Measurements from ENCODE around the gene SLC25A13. TPM values are rescaled to one million over a fixed set of nuclear protein-coding genes. Genes with fewer than 3 reads are reported as not detected.

SLC25A13 gene
- total and polyA plus RNA-seq, 2 of the 4 experiments (the other 2 are of a cell fraction) = 7.4 to 11.7 TPM

GRCh38 chr7:96090756-96091155 lies 231.1 kb downstream of the SLC25A13 start:
- H2BK20ac ChIP-seq (ENCODE audit: low read depth, low read length) = no peak overlapping the region
- BruUV-seq (replicated peaks) = no TSS peak
- ATAC-seq (ENCODE audit: low read depth) (no peak), DNase-seq (no peak)
- H2BK5ac ChIP-seq (ENCODE audit: low read depth, low read length, poor library complexity, severe bottlenecking) = no peak overlapping the region
- ChIA-PET POLR2A (ENCODE audit: unreplicated experiment) (no interaction called here), CTCF (no interaction called here)
- no peak overlapping the region for H3K9ac ChIP-seq (ENCODE audit: low read depth, low read length)
- H4K91ac ChIP-seq (ENCODE audit: insufficient read depth, low read depth, low read length) = no peak overlapping the region
- in situ Hi-C loops (cut with MboI; ENCODE audit: low sequenced_read_pairs) = no loop called here
- H3K4ac ChIP-seq (ENCODE audit: low read depth, low read length) = no peak overlapping the region
- H3K56ac ChIP-seq (ENCODE audit: extremely low read depth, insufficient read depth, low read length) = no peak overlapping the region
- no peak overlapping the region for H2AFZ ChIP-seq (replicated peaks; ENCODE audit: low read length, poor library complexity)
- H3K4me1 ChIP-seq (ENCODE audit: control insufficient read depth, insufficient read depth, low read length) = no peaks in the 10 kb centered on the region
- no peak overlapping the region for H2AK9ac ChIP-seq (replicated peaks; ENCODE audit: low read depth, low read length, poor library complexity)
- H3K9me1 ChIP-seq (ENCODE audit: insufficient read depth, low read length) = no peaks in the 10 kb centered on the region
- no peaks in the 10 kb centered on the region for H3K9me3 ChIP-seq (ENCODE audit: control insufficient read depth, insufficient read depth, low read length)
- H3K23ac ChIP-seq (ENCODE audit: low read depth, low read length) = no peak overlapping the region
- no peak overlapping the region for H4K5ac ChIP-seq (ENCODE audit: low read depth, low read length)
- no peak overlapping the region for H3K4me3 ChIP-seq (ENCODE audit: insufficient read depth, low read depth, low read length)
- H4K20me1 ChIP-seq (ENCODE audit: insufficient read depth, low read length) = no peaks in the 10 kb centered on the region
- H3K36me3 ChIP-seq (ENCODE audit: control insufficient read depth, insufficient read depth, low read length) = no peaks in the 10 kb centered on the region
- H3K27me3 ChIP-seq (ENCODE audit: control insufficient read depth, insufficient read depth, low read length) = no peaks in the 10 kb centered on the region
- H2BK15ac ChIP-seq (ENCODE audit: low read depth, low read length) = no peak overlapping the region
- no peak overlapping the region for H3K4me2 ChIP-seq (ENCODE audit: low read depth, low read length)
- no peak overlapping the region for H2BK120ac ChIP-seq (ENCODE audit: low read depth, low read length)
- no peak overlapping the region for H4K8ac ChIP-seq (ENCODE audit: low read depth in 2 of 2, low read length in 2 of 2)
- intact Hi-C loops (cut with micrococcal nuclease) = loop anchor here (5.0 kb wide), 1 partner anchor 232 kb away; the partner anchor contains the start of gene SLC25A13
- no peak overlapping the region for H2AK5ac ChIP-seq (ENCODE audit: low read depth, low read length)
- H3K14ac ChIP-seq (replicated peaks; ENCODE audit: low read depth, low read length) = no peak overlapping the region
- no peak overlapping the region for H3K27ac ChIP-seq (ENCODE audit: insufficient read depth, low read length)
- H3K18ac ChIP-seq (ENCODE audit: low read depth, low read length) = no peak overlapping the region
- dilution Hi-C loops (cut with HindIII; ENCODE audit: low sequenced_read_pairs, unreplicated experiment) = no loop called here
- H3K79me1 ChIP-seq (ENCODE audit: low read depth in 1 of 2, low read length in 2 of 2) = no peaks in the 10 kb centered on the region
- no CpG with 5 or more reads among the region's 6 CpGs for WGBS, 2 experiments (ENCODE audit: extremely low coverage in 2 of 2, insufficient read length in 1 of 2)
- no peak for TF ChIP-seq SMC3 (IDR thresholded peaks at IDR 0.05; ENCODE audit: low read depth, low read length)
- no peak for TF ChIP-seq MAZ (IDR thresholded peaks at IDR 0.05; ENCODE audit: borderline replicate concordance, low read depth, low read length)
- TF ChIP-seq MXI1 (IDR thresholded peaks at IDR 0.05; ENCODE audit: borderline replicate concordance, low read depth, low read length) = no peak
- no peak for TF ChIP-seq POLR2A (IDR thresholded peaks at IDR 0.05; ENCODE audit: low read depth, low read length)
- TF ChIP-seq ELK1 (IDR thresholded peaks at IDR 0.05; ENCODE audit: borderline replicate concordance, low read depth, low read length) = no peak
- TF ChIP-seq BHLHE40 (IDR thresholded peaks at IDR 0.05; ENCODE audit: low read depth, low read length) = no peak
- TF ChIP-seq NFE2L2 (IDR thresholded peaks at IDR 0.05; ENCODE audit: low read depth, low read length) = no peak
- no peak for TF ChIP-seq MAFK (IDR thresholded peaks at IDR 0.05; ENCODE audit: low read depth, low read length)
- TF ChIP-seq CHD1 (IDR thresholded peaks at IDR 0.05; ENCODE audit: low read depth, low read length) = no peak
- no peak for TF ChIP-seq CTCF (conservative IDR thresholded peaks at IDR 0.05; ENCODE audit: low read depth, low read length)
- no peak for TF ChIP-seq RFX5 (IDR thresholded peaks at IDR 0.05; ENCODE audit: low read depth, low read length)
- no peak for TF ChIP-seq RCOR1 (IDR thresholded peaks at IDR 0.05; ENCODE audit: insufficient replicate concordance, low read length)
- no peak for TF ChIP-seq CEBPB (IDR thresholded peaks at IDR 0.05; ENCODE audit: low read depth, low read length)

Data from IMR-90 (cell line).